HL-60 (cell line): ENCODE measurements around the gene CUL1.

Experiments used
- DNase-seq, 2 experiments: peaks; one replicate each; pipeline ENCODE4 v3.0.0-alpha.2; 2010 to 2020; ENCODE audit warnings: low read depth in 1 of 2, low spot score in 1 of 2
- H3K27ac ChIP-seq: fragments of 250-450 bp; sonication (Bioruptor Pico); replicated peaks from 2 replicates; pipeline ENCODE4 v1.5.1; 2020; ENCODE audit warnings: mild to moderate bottlenecking, moderate library complexity
- H3K27me3 ChIP-seq: fragments of 250-450 bp; sonication (Bioruptor Pico); 2 replicates; pipeline ENCODE4 v1.5.1; 2021; ENCODE audit warnings: mild to moderate bottlenecking, moderate library complexity; ENCODE audit not compliant: insufficient read depth, poor library complexity, severe bottlenecking
- H3K4me3 ChIP-seq: replicated peaks from 2 replicates; pipeline ENCODE4 v1.5.1; 2011; ENCODE audit warnings: mild to moderate bottlenecking, control low read depth, low read length; ENCODE audit not compliant: insufficient read depth
- CTCF ChIP-seq: IDR thresholded peaks from one replicate; pipeline ENCODE4 v1.5.1; 2011; ENCODE audit warnings: low read length, control low read depth, inconsistent platforms; ENCODE audit not compliant: insufficient read depth
- GABPA ChIP-seq: IDR thresholded peaks from 2 replicates; pipeline ENCODE4 v1.6.1; 2012; ENCODE audit warnings: low read depth
- POLR2AphosphoS5 ChIP-seq: IDR thresholded peaks from 2 replicates; pipeline ENCODE4 v1.6.1; 2012; ENCODE audit warnings: low read depth
- SPI1 ChIP-seq: IDR thresholded peaks from 2 replicates; pipeline ENCODE4 v1.6.1; 2012; ENCODE audit warnings: low read depth, mild to moderate bottlenecking, borderline replicate concordance
- TF ChIP-seq, protein P1 (sequence below): IDR thresholded peaks from 2 replicates; pipeline ENCODE4 v1.6.1; 2012; ENCODE audit warnings: low read depth; ENCODE audit not compliant: insufficient replicate concordance

CUL1 gene

DNA sequence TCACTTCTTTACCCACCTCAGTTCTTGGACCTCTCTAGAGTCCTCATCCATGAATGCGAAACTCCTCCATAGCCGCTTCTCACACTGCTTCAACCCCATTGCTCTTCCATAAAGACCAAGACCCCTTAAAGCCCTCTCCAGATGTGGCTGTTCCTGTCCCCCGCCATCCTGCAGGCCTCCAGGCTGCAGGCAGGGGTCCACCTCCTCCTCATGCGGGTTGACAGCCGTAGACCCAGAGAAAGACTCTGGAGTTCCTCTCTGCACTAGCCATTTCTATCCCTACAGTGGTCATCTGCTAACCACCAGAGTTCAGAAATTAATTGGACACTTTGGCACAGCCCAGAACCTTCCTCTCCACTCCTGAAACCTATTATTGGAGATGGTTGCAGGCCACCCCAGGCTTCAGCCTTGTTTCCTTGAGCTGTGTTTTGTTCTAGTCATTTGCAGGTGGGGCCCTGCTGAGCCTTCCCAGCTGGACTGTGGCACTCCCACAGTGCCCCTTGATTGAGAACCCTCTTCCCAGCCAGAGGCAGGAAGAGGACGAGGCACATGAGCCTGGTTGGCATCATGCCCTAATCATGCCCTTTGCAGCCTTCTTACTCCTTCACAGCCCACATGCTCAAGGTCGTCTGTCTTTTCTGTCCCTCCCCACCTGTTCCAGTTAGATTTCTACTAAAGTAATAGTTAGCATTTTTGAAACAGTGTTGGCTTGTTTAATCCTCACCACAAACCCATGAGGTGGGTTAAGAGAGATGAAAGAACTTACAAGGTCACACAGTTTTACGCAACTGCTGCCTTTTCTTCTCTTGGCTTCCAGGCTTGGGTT, 23.9 kb downstream of the CUL1 start:
- Histone ChIP-seq H3K27ac (no peak overlapping the region; the same call in 1 of the 2 replicates), H3K27me3 (no peaks in the 10 kb centered on the region), H3K4me3 (no peak overlapping the region)
- TF ChIP-seq CTCF = no peak
- TF ChIP-seq SPI1 = no peak
- TF ChIP-seq, protein P1, sequence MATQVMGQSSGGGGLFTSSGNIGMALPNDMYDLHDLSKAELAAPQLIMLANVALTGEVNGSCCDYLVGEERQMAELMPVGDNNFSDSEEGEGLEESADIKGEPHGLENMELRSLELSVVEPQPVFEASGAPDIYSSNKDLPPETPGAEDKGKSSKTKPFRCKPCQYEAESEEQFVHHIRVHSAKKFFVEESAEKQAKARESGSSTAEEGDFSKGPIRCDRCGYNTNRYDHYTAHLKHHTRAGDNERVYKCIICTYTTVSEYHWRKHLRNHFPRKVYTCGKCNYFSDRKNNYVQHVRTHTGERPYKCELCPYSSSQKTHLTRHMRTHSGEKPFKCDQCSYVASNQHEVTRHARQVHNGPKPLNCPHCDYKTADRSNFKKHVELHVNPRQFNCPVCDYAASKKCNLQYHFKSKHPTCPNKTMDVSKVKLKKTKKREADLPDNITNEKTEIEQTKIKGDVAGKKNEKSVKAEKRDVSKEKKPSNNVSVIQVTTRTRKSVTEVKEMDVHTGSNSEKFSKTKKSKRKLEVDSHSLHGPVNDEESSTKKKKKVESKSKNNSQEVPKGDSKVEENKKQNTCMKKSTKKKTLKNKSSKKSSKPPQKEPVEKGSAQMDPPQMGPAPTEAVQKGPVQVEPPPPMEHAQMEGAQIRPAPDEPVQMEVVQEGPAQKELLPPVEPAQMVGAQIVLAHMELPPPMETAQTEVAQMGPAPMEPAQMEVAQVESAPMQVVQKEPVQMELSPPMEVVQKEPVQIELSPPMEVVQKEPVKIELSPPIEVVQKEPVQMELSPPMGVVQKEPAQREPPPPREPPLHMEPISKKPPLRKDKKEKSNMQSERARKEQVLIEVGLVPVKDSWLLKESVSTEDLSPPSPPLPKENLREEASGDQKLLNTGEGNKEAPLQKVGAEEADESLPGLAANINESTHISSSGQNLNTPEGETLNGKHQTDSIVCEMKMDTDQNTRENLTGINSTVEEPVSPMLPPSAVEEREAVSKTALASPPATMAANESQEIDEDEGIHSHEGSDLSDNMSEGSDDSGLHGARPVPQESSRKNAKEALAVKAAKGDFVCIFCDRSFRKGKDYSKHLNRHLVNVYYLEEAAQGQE = no peak
- no peak for TF ChIP-seq POLR2AphosphoS5
- no peak for TF ChIP-seq GABPA
- peak in 1 of 2 experiments; percentile 68 for DNase-seq

DNA sequence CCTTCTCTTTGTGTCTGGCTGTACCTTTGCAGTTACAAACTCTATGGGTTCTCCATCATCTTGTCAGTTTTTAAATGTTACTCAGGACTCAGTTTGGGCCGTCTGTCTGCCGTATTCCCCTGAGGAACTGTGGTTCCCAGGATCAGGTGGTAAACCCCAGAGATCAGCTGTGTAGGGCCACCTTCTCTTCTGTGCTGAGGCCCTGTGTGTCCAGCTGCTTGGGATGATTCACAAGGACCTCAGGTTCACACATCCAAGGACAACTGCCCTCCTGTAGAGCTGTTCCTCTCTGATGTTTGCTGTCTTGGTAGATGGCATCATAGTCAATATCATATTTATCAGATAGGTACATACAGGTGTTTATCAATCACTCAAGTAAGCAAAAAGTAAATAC, 24.5 kb downstream of the CUL1 start:
- Histone ChIP-seq H3K4me3 (no peak overlapping the region), H3K27ac (no peak overlapping the region), H3K27me3 (no peaks in the 10 kb centered on the region)
- TF ChIP-seq POLR2AphosphoS5 (no peak), GABPA (no peak), SPI1 (no peak), CTCF (no peak)
- TF ChIP-seq, protein P1 = no peak
- no peak for DNase-seq

DNA sequence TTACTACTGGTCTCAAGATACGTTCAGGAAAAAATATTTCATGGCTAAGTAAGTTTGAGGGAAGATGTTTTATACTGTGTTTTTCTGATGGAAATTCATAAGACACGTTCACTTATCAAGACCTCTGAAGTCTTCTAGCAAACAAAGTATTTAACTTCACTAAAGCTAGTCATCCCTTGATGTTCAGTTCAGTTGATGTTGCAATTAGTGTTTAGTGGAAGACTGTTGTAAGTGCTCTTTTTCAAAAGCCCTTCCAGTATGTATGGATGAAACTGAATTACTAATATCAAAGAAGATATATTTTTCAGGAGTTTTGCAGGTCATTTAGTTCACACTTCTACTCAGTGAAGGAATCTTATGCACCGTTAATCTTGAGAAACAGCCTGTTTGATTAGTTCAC, 25.1 kb downstream of the CUL1 start:
- no peak overlapping the region; the same call in 1 of the 2 replicates for H3K27ac ChIP-seq

More for the DNA sequence above, 25.1 kb downstream of the CUL1 start:
- H3K27me3 ChIP-seq = no peaks in the 10 kb centered on the region
- no peak overlapping the region for H3K4me3 ChIP-seq
- TF ChIP-seq, protein P1 = no peak
- TF ChIP-seq CTCF (no peak), POLR2AphosphoS5 (no peak), GABPA (no peak), SPI1 (no peak)
- no peak for DNase-seq
